Smooth muscle cell (in vitro differentiated cells): ENCODE measurements around the gene HCRT. TPM values are rescaled to one million over a fixed set of nuclear protein-coding genes. Genes with fewer than 3 reads are reported as not detected.

Source experiments
- DNase-seq: peaks from one replicate; lab custom pipeline; 2025; ENCODE audit not compliant: unreplicated experiment; lab: John Stamatoyannopoulos, UW
- H2AFZ ChIP-seq: fragments of 200-600 bp; sonication (generic); 2 replicates; pipeline ENCODE4 v1.6.0; 2016; ENCODE audit warnings: antibody characterized with exemption, low read depth, mild to moderate bottlenecking
- H3F3A ChIP-seq: fragments of 200-600 bp; sonication (generic); 2 replicates; pipeline ENCODE4 v1.6.0; 2017; ENCODE audit warnings: antibody characterized with exemption, low read depth
- H3K27ac ChIP-seq: fragments of 200-600 bp; sonication (generic); 2 replicates; pipeline ENCODE4 v1.5.1; 2016; ENCODE audit warnings: low read depth, mild to moderate bottlenecking
- H3K27me3 ChIP-seq: fragments of 200-600 bp; sonication (generic); 2 replicates; pipeline ENCODE4 v1.6.1; 2016; ENCODE audit warnings: low read depth, mild to moderate bottlenecking
- H3K36me3 ChIP-seq: fragments of 200-600 bp; sonication (generic); 2 replicates; pipeline ENCODE4 v1.5.1; 2016; ENCODE audit warnings: low read depth
- H3K4me1 ChIP-seq: fragments of 200-600 bp; sonication (generic); 2 replicates; pipeline ENCODE4 v1.5.1; 2016; ENCODE audit warnings: low read depth
- H3K4me2 ChIP-seq: fragments of 200-600 bp; sonication (generic); 2 replicates; pipeline ENCODE4 v1.6.0; 2016; ENCODE audit warnings: mild to moderate bottlenecking
- H3K4me3 ChIP-seq: fragments of 200-600 bp; sonication (generic); 2 replicates; pipeline ENCODE4 v1.5.1; 2016; ENCODE audit warnings: mild to moderate bottlenecking
- H3K79me2 ChIP-seq: fragments of 200-600 bp; sonication (generic); 2 replicates; pipeline ENCODE4 v1.6.0; 2016; ENCODE audit warnings: low read depth, mild to moderate bottlenecking
- H3K9ac ChIP-seq: fragments of 200-600 bp; sonication (generic); 2 replicates; pipeline ENCODE4 v1.6.0; 2016; ENCODE audit warnings: low read depth
- H3K9me3 ChIP-seq: fragments of 200-600 bp; sonication (generic); replicated peaks from 2 replicates; pipeline ENCODE4 v1.5.1; 2016; ENCODE audit warnings: low read depth
- H4K20me1 ChIP-seq: fragments of 200-600 bp; sonication (generic); 2 replicates; pipeline ENCODE4 v1.6.0; 2016; ENCODE audit warnings: low read depth
- CTCF ChIP-seq: fragments of 200-600 bp; sonication (generic); IDR thresholded peaks from 2 replicates; pipeline ENCODE4 v1.5.1; 2017; ENCODE audit warnings: borderline replicate concordance, mild to moderate bottlenecking, antibody characterized with exemption; ENCODE audit not compliant: insufficient read depth, poor library complexity, severe bottlenecking
- WGBS: methylation state at CpG from one replicate; pipeline ENCODE4 v1.1.7; 2016; ENCODE audit warnings: low lambda C conversion rate; 5-methylcytosine and 5-hydroxymethylcytosine counted together
- polyA plus RNA-seq: library from polyadenylated mRNA; unstranded; fragments of >200 nt; fragmentation: Nextera tagmentation; extraction: Ambion mirVana; gene quantifications from 2 replicates; pipeline ENCODE4 v1.2.1, GENCODE V29; 2016
- total RNA-seq: library from RNA; depleted of rRNA; stranded (reverse); fragments of >200 nt; gene quantifications from 2 replicates; pipeline ENCODE4 v1.2.3, GENCODE V29; 2014

The HCRT gene
- total and polyA plus RNA-seq, 2 experiments from 2014 or later: not detected

- H3K27me3 ChIP-seq: no peaks in the 10 kb centered on the region
- H3K9ac ChIP-seq: no peak overlapping the region
- no peak overlapping the region for H2AFZ ChIP-seq
- no peak overlapping the region for H3K27ac ChIP-seq
- no peaks in the 10 kb centered on the region for H3K9me3 ChIP-seq
- H3K4me1 ChIP-seq: no peaks in the 10 kb centered on the region
- H3K4me2 ChIP-seq: no peak overlapping the region
- no peaks in the 10 kb centered on the region for H3K79me2 ChIP-seq
- H4K20me1 ChIP-seq: no peaks in the 10 kb centered on the region
- WGBS: 88% methylated on average over 4 of the region's 4 CpGs
- no peak for TF ChIP-seq CTCF
- DNase-seq: no peak
- no peaks in the 10 kb centered on the region for H3F3A ChIP-seq
- H3K4me3 ChIP-seq: no peak overlapping the region
- no peaks in the 10 kb centered on the region for H3K36me3 ChIP-seq
Measured at GRCh38 chr17:42198897-42199296, 13.6 kb upstream of the HCRT start.

- Histone ChIP-seq H3F3A (no peaks in the 10 kb centered on the region), H3K27ac (no peak overlapping the region), H3K9ac (no peak overlapping the region), H3K36me3 (no peaks in the 10 kb centered on the region), H3K79me2 (no peaks in the 10 kb centered on the region), H3K4me1 (no peaks in the 10 kb centered on the region), H4K20me1 (no peaks in the 10 kb centered on the region), H3K27me3 (no peaks in the 10 kb centered on the region), H3K4me2 (no peak overlapping the region), H2AFZ (no peak overlapping the region), H3K4me3 (no peak overlapping the region), H3K9me3 (no peaks in the 10 kb centered on the region)
- no peak for DNase-seq
- 96% methylated on average over 8 of the region's 8 CpGs for WGBS
- TF ChIP-seq CTCF: no peak
Measured at GRCh38 chr17:42197564-42198156, 12.4 kb upstream of the HCRT start.

GRCh38 chr17:42193969-42194899 lies 9.0 kb upstream of the HCRT start, which contains the start of gene GHDC:
TSS of gene GHDC (minus strand) at chr17:42194494. CDS start at chr17:42193581, 913 bp downstream.
- H3K27me3 ChIP-seq: no peaks in the 10 kb centered on the region
- no peak within 1 kb of the TSS for H2AFZ ChIP-seq
- WGBS: 62% methylated on average over 24 of the region's 24 CpGs
- H3K9ac ChIP-seq: no peak within 1 kb of the TSS
- no peak for DNase-seq
- H3F3A ChIP-seq: no peaks in the 10 kb centered on the region
- H3K27ac ChIP-seq: no peak within 1 kb of the TSS
- TF ChIP-seq CTCF: no peak
- H3K9me3 ChIP-seq: no peaks in the 10 kb centered on the region
- no peaks in the 10 kb centered on the region for H4K20me1 ChIP-seq
- no peaks in the 10 kb centered on the region for H3K36me3 ChIP-seq
- H3K4me1 ChIP-seq: no peaks in the 10 kb centered on the region
- peak within 1 kb of the TSS; percentile 54 for H3K4me3 ChIP-seq
- H3K4me2 ChIP-seq: peak within 1 kb of the TSS; percentile 82
- H3K79me2 ChIP-seq: no peaks in the 10 kb centered on the region
